Large intestine (tissue), 3 donors: ENCODE measurements around the gene DNAJB4. TPM values are rescaled to one million over a fixed set of nuclear protein-coding genes. Genes with fewer than 3 reads are reported as not detected.
A peak's percentile ranks its signal among the peaks of the same experiment; 100 is the strongest.

Experiments
- DNase-seq, 2 donors: peaks; one replicate each; pipeline versions ENCODE4 v3.0.0 to v3.0.0-alpha.2; 2013
- H3K27ac ChIP-seq: one replicate; pipeline ENCODE4 v1.5.1; 2013; ENCODE audit warnings: low read length
- H3K27me3 ChIP-seq: 2 replicates; pipeline ENCODE4 v1.6.1; 2013; ENCODE audit warnings: low read length; ENCODE audit not compliant: control insufficient read depth, insufficient read depth
- H3K36me3 ChIP-seq: 2 replicates; pipeline ENCODE4 v1.6.1; 2013; ENCODE audit warnings: low read length; ENCODE audit not compliant: control insufficient read depth, insufficient read depth
- H3K4me1 ChIP-seq: one replicate; pipeline ENCODE4 v1.6.1; 2013; ENCODE audit warnings: low read length; ENCODE audit not compliant: control insufficient read depth, insufficient read depth
- H3K4me3 ChIP-seq: one replicate; pipeline ENCODE4 v1.5.1; 2013; ENCODE audit warnings: low read length
- H3K9me3 ChIP-seq: one replicate; pipeline ENCODE4 v1.6.1; 2013; ENCODE audit warnings: mild to moderate bottlenecking, low read depth, low read length, moderate library complexity; ENCODE audit not compliant: control insufficient read depth
- WGBS: methylation state at CpG from one replicate; pipeline ENCODE4 v1.1.5; 2013; ENCODE audit warnings: low lambda C conversion rate; ENCODE audit not compliant: insufficient coverage; 5-methylcytosine and 5-hydroxymethylcytosine counted together
- polyA plus RNA-seq: library from polyadenylated mRNA; unstranded; fragments of 120-200 nt; gene quantifications from one replicate; pipeline ENCODE4 v1.2.1, GENCODE V29; 2013

Gene DNAJB4
- polyA plus RNA-seq, 1 donor, result 29.7 TPM

- H3K27ac ChIP-seq, result no peak overlapping the region
- H3K36me3 ChIP-seq, result no peaks in the 10 kb centered on the region
- no peaks in the 10 kb centered on the region for H3K27me3 ChIP-seq
- DNase-seq, result no peak
- H3K4me1 ChIP-seq, result no peaks in the 10 kb centered on the region
- WGBS, result 74% methylated on average over 2 of the region's 2 CpGs
- H3K4me3 ChIP-seq, result no peak overlapping the region
- no peaks in the 10 kb centered on the region for H3K9me3 ChIP-seq
These were observed 30.4 kb downstream of the DNAJB4 start for GRCh38 chr1:78035121-78035520.

- no peaks in the 10 kb centered on the region for H3K36me3 ChIP-seq
- no peaks in the 10 kb centered on the region for H3K4me1 ChIP-seq
- no peaks in the 10 kb centered on the region for H3K27me3 ChIP-seq
- WGBS, result 100% methylated on average over 2 of the region's 5 CpGs
- no peak overlapping the region for H3K4me3 ChIP-seq
- no peaks in the 10 kb centered on the region for H3K9me3 ChIP-seq
- no peak overlapping the region for H3K27ac ChIP-seq
- no peak for DNase-seq
These were observed 31.7 kb downstream of the DNAJB4 start for GRCh38 chr1:78036450-78036849.

- no peak overlapping the region for H3K27ac ChIP-seq
These were observed 33.3 kb downstream of the DNAJB4 start for GRCh38 chr1:78038071-78038470.

GRCh38 chr1:78038491-78038939, 33.8 kb downstream of the DNAJB4 start:
- Histone ChIP-seq H3K36me3 (no peaks in the 10 kb centered on the region), H3K4me3 (no peak overlapping the region), H3K9me3 (no peaks in the 10 kb centered on the region), H3K27me3 (no peaks in the 10 kb centered on the region), H3K4me1 (peaks cover 3% of the 10 kb centered on the region), H3K27ac (no peak overlapping the region)
- no peak for DNase-seq

More at GRCh38 chr1:78038071-78038470, 33.3 kb downstream of the DNAJB4 start:
- H3K27me3 ChIP-seq, result no peaks in the 10 kb centered on the region
- no peak overlapping the region for H3K4me3 ChIP-seq
- H3K4me1 ChIP-seq, result no peaks in the 10 kb centered on the region
- no peaks in the 10 kb centered on the region for H3K36me3 ChIP-seq
- no peaks in the 10 kb centered on the region for H3K9me3 ChIP-seq
- no CpG with 5 or more reads among the region's 2 CpGs for WGBS
- no peak for DNase-seq

- Histone ChIP-seq H3K36me3 (no peaks in the 10 kb centered on the region), H3K27ac (no peak overlapping the region), H3K9me3 (no peaks in the 10 kb centered on the region), H3K4me3 (no peak overlapping the region), H3K4me1 (peaks cover 14% of the 10 kb centered on the region), H3K27me3 (peaks cover 2% of the 10 kb centered on the region)
- DNase-seq, result no peak
- no CpG with 5 or more reads among the region's 3 CpGs for WGBS
These were observed 35.8 kb downstream of the DNAJB4 start for GRCh38 chr1:78040484-78041089.

GRCh38 chr1:78043436-78043835, 38.7 kb downstream of the DNAJB4 start:
- Histone ChIP-seq H3K4me1 (peaks cover 18% of the 10 kb centered on the region), H3K27ac (peak overlapping the region; percentile 31), H3K4me3 (no peak overlapping the region), H3K27me3 (peaks cover 10% of the 10 kb centered on the region), H3K9me3 (no peaks in the 10 kb centered on the region), H3K36me3 (no peaks in the 10 kb centered on the region)
- DNase-seq, result no peak
- 80% methylated on average over 1 of the region's 3 CpGs for WGBS

GRCh38 chr1:78044796-78045562, 40.2 kb downstream of the DNAJB4 start:
- Histone ChIP-seq H3K9me3 (no peaks in the 10 kb centered on the region), H3K4me1 (peaks cover 20% of the 10 kb centered on the region), H3K36me3 (no peaks in the 10 kb centered on the region), H3K27ac (peak overlapping the region; percentile 93), H3K27me3 (peaks cover 10% of the 10 kb centered on the region), H3K4me3 (peak overlapping the region; percentile 77)
- peak; percentile 72 to 91 for DNase-seq
- WGBS, result 9% methylated on average over 3 of the region's 14 CpGs

GRCh38 chr1:78045563-78045925, 40.8 kb downstream of the DNAJB4 start:
- Histone ChIP-seq H3K9me3 (no peaks in the 10 kb centered on the region), H3K36me3 (no peaks in the 10 kb centered on the region), H3K27me3 (peaks cover 10% of the 10 kb centered on the region), H3K4me1 (peaks cover 20% of the 10 kb centered on the region), H3K4me3 (peak overlapping the region; percentile 77), H3K27ac (peak overlapping the region; percentile 93)
- WGBS, result no CpG with 5 or more reads among the region's 19 CpGs
- DNase-seq, result no peak

- H3K4me3 ChIP-seq, result peak within 1 kb of the TSS; percentile 77
- peaks cover 20% of the 10 kb centered on the region for H3K4me1 ChIP-seq
- H3K36me3 ChIP-seq, result no peaks in the 10 kb centered on the region
- peaks cover 10% of the 10 kb centered on the region for H3K27me3 ChIP-seq
- no peaks in the 10 kb centered on the region for H3K9me3 ChIP-seq
- 0% methylated on average over 3 of the region's 85 CpGs for WGBS
- peak within 1 kb of the TSS; percentile 93 for H3K27ac ChIP-seq
- peak; percentile 68 to 90 for DNase-seq
These were observed 41.4 kb downstream of the DNAJB4 start, which contains the start of gene GIPC2 for GRCh38 chr1:78045926-78046778. GIPC2 (plus strand) TSS chr1:78045966; CDS start chr1:78046095, 129 bp downstream.

GRCh38 chr1:78047106-78047505, 42.4 kb downstream of the DNAJB4 start:
- 53% methylated on average over 4 of the region's 5 CpGs for WGBS
- Histone ChIP-seq H3K36me3 (no peaks in the 10 kb centered on the region), H3K4me1 (peaks cover 20% of the 10 kb centered on the region), H3K27me3 (peaks cover 10% of the 10 kb centered on the region), H3K27ac (peak overlapping the region; percentile 93), H3K4me3 (peak overlapping the region; percentile 77), H3K9me3 (no peaks in the 10 kb centered on the region)
- DNase-seq, result peak in 1 of 2 donors; percentile 53
